HL-60 (cell line): ENCODE measurements around the gene PIGN.

Experiments used
- DNase-seq, 2 experiments: peaks; one replicate each; pipeline ENCODE4 v3.0.0-alpha.2; 2010 to 2020; ENCODE audit warnings: low read depth in 1 of 2, low spot score in 1 of 2
- H3K27ac ChIP-seq: fragments of 250-450 bp; sonication (Bioruptor Pico); replicated peaks from 2 replicates; pipeline ENCODE4 v1.5.1; 2020; ENCODE audit warnings: mild to moderate bottlenecking, moderate library complexity
- H3K27me3 ChIP-seq: fragments of 250-450 bp; sonication (Bioruptor Pico); 2 replicates; pipeline ENCODE4 v1.5.1; 2021; ENCODE audit warnings: mild to moderate bottlenecking, moderate library complexity; ENCODE audit not compliant: insufficient read depth, poor library complexity, severe bottlenecking
- H3K4me3 ChIP-seq: replicated peaks from 2 replicates; pipeline ENCODE4 v1.5.1; 2011; ENCODE audit warnings: mild to moderate bottlenecking, control low read depth, low read length; ENCODE audit not compliant: insufficient read depth
- GABPA ChIP-seq: IDR thresholded peaks from 2 replicates; pipeline ENCODE4 v1.6.1; 2012; ENCODE audit warnings: low read depth
- POLR2AphosphoS5 ChIP-seq: IDR thresholded peaks from 2 replicates; pipeline ENCODE4 v1.6.1; 2012; ENCODE audit warnings: low read depth
- SPI1 ChIP-seq: IDR thresholded peaks from 2 replicates; pipeline ENCODE4 v1.6.1; 2012; ENCODE audit warnings: low read depth, mild to moderate bottlenecking, borderline replicate concordance
- TF ChIP-seq, protein P1 (sequence below): IDR thresholded peaks from 2 replicates; pipeline ENCODE4 v1.6.1; 2012; ENCODE audit warnings: low read depth; ENCODE audit not compliant: insufficient replicate concordance
- TF ChIP-seq, protein P2 (sequence below): IDR thresholded peaks from one replicate; pipeline ENCODE4 v1.5.1; 2011; ENCODE audit warnings: low read length, control low read depth, inconsistent platforms; ENCODE audit not compliant: insufficient read depth

Gene PIGN

DNA sequence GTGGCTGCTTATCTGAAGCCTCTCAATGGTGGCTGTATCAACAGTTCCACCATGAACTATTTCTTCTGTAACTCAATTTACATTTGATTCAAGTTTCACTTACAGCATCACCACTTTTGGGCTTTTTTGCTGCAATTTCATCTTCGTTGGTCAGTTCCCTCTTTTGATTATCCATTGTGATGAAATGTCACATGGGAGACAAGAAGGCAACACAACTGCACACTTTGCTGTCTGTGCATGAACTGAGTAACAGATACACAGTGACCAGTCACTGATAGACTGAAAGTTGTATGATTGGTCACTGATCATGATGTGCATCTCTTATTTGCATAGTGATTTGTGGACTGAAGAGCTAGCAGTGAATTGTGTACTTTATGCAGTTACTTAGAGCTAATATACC, 163.3 kb downstream of the PIGN start:
- TF ChIP-seq SPI1 (no peak), GABPA (no peak), POLR2AphosphoS5 (no peak)
- TF ChIP-seq, protein P1, sequence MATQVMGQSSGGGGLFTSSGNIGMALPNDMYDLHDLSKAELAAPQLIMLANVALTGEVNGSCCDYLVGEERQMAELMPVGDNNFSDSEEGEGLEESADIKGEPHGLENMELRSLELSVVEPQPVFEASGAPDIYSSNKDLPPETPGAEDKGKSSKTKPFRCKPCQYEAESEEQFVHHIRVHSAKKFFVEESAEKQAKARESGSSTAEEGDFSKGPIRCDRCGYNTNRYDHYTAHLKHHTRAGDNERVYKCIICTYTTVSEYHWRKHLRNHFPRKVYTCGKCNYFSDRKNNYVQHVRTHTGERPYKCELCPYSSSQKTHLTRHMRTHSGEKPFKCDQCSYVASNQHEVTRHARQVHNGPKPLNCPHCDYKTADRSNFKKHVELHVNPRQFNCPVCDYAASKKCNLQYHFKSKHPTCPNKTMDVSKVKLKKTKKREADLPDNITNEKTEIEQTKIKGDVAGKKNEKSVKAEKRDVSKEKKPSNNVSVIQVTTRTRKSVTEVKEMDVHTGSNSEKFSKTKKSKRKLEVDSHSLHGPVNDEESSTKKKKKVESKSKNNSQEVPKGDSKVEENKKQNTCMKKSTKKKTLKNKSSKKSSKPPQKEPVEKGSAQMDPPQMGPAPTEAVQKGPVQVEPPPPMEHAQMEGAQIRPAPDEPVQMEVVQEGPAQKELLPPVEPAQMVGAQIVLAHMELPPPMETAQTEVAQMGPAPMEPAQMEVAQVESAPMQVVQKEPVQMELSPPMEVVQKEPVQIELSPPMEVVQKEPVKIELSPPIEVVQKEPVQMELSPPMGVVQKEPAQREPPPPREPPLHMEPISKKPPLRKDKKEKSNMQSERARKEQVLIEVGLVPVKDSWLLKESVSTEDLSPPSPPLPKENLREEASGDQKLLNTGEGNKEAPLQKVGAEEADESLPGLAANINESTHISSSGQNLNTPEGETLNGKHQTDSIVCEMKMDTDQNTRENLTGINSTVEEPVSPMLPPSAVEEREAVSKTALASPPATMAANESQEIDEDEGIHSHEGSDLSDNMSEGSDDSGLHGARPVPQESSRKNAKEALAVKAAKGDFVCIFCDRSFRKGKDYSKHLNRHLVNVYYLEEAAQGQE = no peak
- TF ChIP-seq, protein P2, sequence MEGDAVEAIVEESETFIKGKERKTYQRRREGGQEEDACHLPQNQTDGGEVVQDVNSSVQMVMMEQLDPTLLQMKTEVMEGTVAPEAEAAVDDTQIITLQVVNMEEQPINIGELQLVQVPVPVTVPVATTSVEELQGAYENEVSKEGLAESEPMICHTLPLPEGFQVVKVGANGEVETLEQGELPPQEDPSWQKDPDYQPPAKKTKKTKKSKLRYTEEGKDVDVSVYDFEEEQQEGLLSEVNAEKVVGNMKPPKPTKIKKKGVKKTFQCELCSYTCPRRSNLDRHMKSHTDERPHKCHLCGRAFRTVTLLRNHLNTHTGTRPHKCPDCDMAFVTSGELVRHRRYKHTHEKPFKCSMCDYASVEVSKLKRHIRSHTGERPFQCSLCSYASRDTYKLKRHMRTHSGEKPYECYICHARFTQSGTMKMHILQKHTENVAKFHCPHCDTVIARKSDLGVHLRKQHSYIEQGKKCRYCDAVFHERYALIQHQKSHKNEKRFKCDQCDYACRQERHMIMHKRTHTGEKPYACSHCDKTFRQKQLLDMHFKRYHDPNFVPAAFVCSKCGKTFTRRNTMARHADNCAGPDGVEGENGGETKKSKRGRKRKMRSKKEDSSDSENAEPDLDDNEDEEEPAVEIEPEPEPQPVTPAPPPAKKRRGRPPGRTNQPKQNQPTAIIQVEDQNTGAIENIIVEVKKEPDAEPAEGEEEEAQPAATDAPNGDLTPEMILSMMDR = no peak
- no peak overlapping the region for H3K4me3 ChIP-seq
- no peaks in the 10 kb centered on the region for H3K27me3 ChIP-seq
- H3K27ac ChIP-seq = no peak overlapping the region
- DNase-seq = no peak

DNA sequence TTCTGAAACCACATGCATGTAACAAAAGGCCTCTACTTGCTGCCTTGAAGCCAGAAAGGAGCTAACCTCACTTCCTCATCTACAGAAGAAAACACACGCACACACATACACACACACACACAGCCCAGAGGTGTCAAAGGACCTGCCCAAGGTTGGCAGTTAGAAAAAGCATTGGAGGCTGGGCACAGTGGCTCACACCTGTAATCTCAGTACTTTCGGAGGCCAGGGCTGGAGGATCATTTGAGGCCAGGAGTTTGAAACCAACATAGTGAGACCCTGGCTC, 168.2 kb downstream of the PIGN start:
- TF ChIP-seq GABPA = no peak
- TF ChIP-seq POLR2AphosphoS5 = no peak
- peak; percentile 68 for TF ChIP-seq SPI1
- Histone ChIP-seq H3K4me3 (no peak overlapping the region), H3K27me3 (no peaks in the 10 kb centered on the region), H3K27ac (no peak overlapping the region)
- peak in 1 of 2 experiments; percentile 18 for DNase-seq

DNA sequence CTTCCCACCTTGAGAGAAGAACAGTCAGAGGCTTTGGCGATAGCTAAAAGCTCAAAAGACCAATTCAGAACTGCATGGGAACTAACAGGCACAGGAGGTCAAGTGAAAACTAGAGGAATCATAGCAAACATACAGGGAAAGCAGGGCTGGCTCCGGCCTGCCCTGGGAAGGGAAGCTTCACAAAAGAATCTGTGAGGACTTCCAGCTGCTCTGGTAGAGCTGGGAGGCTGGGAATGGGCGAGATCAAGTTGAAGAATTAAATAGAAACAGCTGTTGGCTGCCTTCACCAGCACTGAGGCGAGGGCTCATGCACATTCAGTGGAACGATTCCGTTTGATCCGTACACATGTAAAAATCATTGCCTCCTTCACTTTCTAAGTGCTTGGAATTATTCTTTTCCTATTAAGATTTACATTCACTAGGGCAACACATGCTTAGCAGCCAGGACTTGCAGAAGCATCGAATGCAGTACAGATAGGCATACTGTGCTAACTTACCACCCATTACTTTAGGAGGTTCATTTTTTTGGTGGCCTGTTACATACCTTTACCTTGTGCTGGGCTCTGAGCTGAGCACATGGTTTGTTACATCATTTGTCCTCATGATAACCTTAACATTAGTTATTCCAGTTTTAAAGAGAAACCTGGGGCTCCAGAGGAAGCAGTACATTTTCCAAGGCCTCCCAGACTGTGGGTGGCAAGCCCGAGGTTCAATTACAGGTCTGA, 168.7 kb downstream of the PIGN start:
- no peak overlapping the region for H3K27ac ChIP-seq
- no peak overlapping the region for H3K4me3 ChIP-seq
- no peak for DNase-seq
- no peaks in the 10 kb centered on the region for H3K27me3 ChIP-seq
- TF ChIP-seq SPI1 = no peak
- TF ChIP-seq GABPA = no peak
- TF ChIP-seq, protein P2 = no peak
- TF ChIP-seq, protein P1 = no peak
- TF ChIP-seq POLR2AphosphoS5 = no peak

DNA sequence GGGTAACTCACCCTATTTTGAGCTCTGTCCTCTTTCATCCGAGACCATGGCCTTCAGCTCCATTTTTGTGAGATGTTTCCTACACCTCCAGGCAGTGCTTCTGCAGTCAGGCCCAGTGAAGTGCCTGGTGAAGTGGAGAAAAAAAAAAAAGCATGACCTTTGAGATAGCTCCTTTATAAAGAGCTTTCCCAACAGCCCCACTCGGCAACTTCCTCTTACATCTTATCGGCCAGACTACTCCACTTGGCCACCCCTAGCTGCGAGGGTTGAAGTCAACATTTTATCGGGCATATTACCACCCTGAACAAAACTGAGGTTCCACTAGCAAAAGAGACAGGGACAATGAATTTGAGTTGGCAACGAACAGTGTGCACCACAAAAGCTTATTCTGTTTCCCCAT, 169.2 kb downstream of the PIGN start:
- no peak overlapping the region for H3K27ac ChIP-seq
- peak in 1 of 2 experiments; percentile 53 for DNase-seq
- no peak for TF ChIP-seq POLR2AphosphoS5
- no peak; the same call in 1 of the 2 replicates for TF ChIP-seq SPI1
- TF ChIP-seq, protein P2 = no peak
- no peak for TF ChIP-seq GABPA
- TF ChIP-seq, protein P1 = no peak
- no peak overlapping the region for H3K4me3 ChIP-seq
- no peaks in the 10 kb centered on the region for H3K27me3 ChIP-seq
